A673 (cell line): ENCODE data around the gene ZNF709. TPM values are rescaled to one million over a fixed set of nuclear protein-coding genes. Genes with fewer than 3 reads are reported as not detected.

Experiments
- BruUV-seq: library from RNA; stranded (reverse); fragments of 400-500 nt; replicated peaks from 2 replicates; lab custom pipeline; 2021; lab: Mats Ljungman, UMichigan
- CTCF ChIA-PET: fragments of 300-600 bp; sonication (Branson Sonifier 250); formaldehyde crosslinking; loops from one replicate; lab custom pipeline; 2022; ENCODE audit warnings: antibody characterized with exemption; lab: Charles Lee
- POLR2A ChIA-PET: fragments of 300-600 bp; sonication (Branson Sonifier 250); formaldehyde crosslinking; loops from one replicate; lab custom pipeline; 2022; ENCODE audit warnings: antibody characterized with exemption; ENCODE audit not compliant: low non-redundant PET; lab: Charles Lee
- DNase-seq: peaks from one replicate; pipeline ENCODE4 v3.0.0-alpha.2; 2015; ENCODE audit warnings: low spot score
- H3K27ac ChIP-seq: fragments of 200-600 bp; sonication (generic); 2 replicates; pipeline ENCODE4 v1.5.1; 2016; ENCODE audit warnings: mixed run types, low read depth, mild to moderate bottlenecking, mixed read lengths, antibody characterized with exemption, low read length; ENCODE audit not compliant: poor library complexity, severe bottlenecking
- H3K27me3 ChIP-seq: fragments of 200-600 bp; sonication (generic); replicated peaks from 2 replicates; pipeline ENCODE4 v1.6.1; 2017; ENCODE audit warnings: mixed run types, low read depth, mild to moderate bottlenecking, mixed read lengths, antibody characterized with exemption, low read length; ENCODE audit not compliant: insufficient read depth, poor library complexity
- H3K36me3 ChIP-seq: fragments of 200-600 bp; sonication (generic); 2 replicates; pipeline ENCODE4 v1.6.1; 2016; ENCODE audit warnings: mixed run types, mild to moderate bottlenecking, mixed read lengths, antibody characterized with exemption, low read length; ENCODE audit not compliant: insufficient read depth, poor library complexity, severe bottlenecking
- H3K4me1 ChIP-seq: fragments of 200-600 bp; sonication (generic); 2 replicates; pipeline ENCODE4 v1.6.1; 2017; ENCODE audit warnings: mixed run types, mild to moderate bottlenecking, mixed read lengths, antibody characterized with exemption, low read length; ENCODE audit not compliant: insufficient read depth, poor library complexity, severe bottlenecking
- H3K4me3 ChIP-seq: fragments of 200-600 bp; sonication (generic); 2 replicates; pipeline ENCODE4 v1.5.1; 2016; ENCODE audit warnings: low read depth, mixed run types, mild to moderate bottlenecking, mixed read lengths, low read length; ENCODE audit not compliant: poor library complexity, severe bottlenecking
- H3K9me3 ChIP-seq: fragments of 200-600 bp; sonication (generic); 2 replicates; pipeline ENCODE4 v1.6.1; 2016; ENCODE audit warnings: mixed run types, low read depth, mild to moderate bottlenecking, mixed read lengths, antibody characterized with exemption, low read length; ENCODE audit not compliant: poor library complexity, severe bottlenecking
- EZH2 ChIP-seq: fragments of 200-600 bp; sonication (generic); IDR thresholded peaks from 2 replicates; pipeline ENCODE4 v1.6.1; 2017; ENCODE audit warnings: borderline replicate concordance, low read depth, mild to moderate bottlenecking, mixed read lengths, antibody characterized with exemption, low read length; ENCODE audit not compliant: poor library complexity, severe bottlenecking
- intact Hi-C: fragments of 100-400 bp; cut with micrococcal nuclease; formaldehyde crosslinking; loops from one replicate; pipeline ENCODE4 v1.10.0; 2022; ENCODE audit not compliant: unreplicated experiment
- total RNA-seq: library from RNA; stranded (reverse); gene quantifications from 2 replicates; pipeline ENCODE4 v1.2.3, GENCODE V29; 2021
- TF ChIP-seq, protein P1 (sequence below): fragments of 300-800, 200-600 bp; sonication (generic); conservative IDR thresholded peaks from 2 replicates; pipeline ENCODE4 v1.5.1; 2017; ENCODE audit warnings: low read depth, mild to moderate bottlenecking, antibody characterized with exemption, low read length, moderate library complexity, mixed read lengths

ZNF709 gene
- total RNA-seq, 1 experiment from 2014 or later, result 3.6 TPM

DNA sequence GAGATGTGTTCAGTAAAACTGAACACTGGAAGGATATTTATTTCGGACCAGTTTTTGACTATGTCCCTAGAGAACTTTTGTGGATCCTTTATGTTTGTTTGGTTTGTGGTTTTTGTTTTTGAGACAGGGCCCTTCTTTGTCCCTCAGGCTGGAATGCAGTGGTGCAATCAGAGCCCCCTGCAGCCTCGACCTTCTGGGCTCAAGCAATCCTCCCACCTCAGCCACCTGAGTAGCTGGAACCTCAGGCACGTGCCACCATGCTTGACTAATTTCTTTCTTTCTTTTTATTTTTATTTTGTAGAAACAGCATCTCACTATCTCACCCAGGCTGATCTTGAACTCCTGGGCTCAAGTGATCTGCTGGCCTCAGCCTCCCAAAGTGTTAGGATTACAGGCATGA lies 955 bp upstream of the ZNF709 start:
- no peak overlapping the region for H3K4me3 ChIP-seq
- ChIA-PET CTCF (no interaction called here), POLR2A (no interaction called here)
- no peak for DNase-seq
- intact Hi-C loops, result no loop called here
- TF ChIP-seq, protein P1, sequence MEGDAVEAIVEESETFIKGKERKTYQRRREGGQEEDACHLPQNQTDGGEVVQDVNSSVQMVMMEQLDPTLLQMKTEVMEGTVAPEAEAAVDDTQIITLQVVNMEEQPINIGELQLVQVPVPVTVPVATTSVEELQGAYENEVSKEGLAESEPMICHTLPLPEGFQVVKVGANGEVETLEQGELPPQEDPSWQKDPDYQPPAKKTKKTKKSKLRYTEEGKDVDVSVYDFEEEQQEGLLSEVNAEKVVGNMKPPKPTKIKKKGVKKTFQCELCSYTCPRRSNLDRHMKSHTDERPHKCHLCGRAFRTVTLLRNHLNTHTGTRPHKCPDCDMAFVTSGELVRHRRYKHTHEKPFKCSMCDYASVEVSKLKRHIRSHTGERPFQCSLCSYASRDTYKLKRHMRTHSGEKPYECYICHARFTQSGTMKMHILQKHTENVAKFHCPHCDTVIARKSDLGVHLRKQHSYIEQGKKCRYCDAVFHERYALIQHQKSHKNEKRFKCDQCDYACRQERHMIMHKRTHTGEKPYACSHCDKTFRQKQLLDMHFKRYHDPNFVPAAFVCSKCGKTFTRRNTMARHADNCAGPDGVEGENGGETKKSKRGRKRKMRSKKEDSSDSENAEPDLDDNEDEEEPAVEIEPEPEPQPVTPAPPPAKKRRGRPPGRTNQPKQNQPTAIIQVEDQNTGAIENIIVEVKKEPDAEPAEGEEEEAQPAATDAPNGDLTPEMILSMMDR, result no peak
- no peak for TF ChIP-seq EZH2
- no peaks in the 10 kb centered on the region for H3K9me3 ChIP-seq
- BruUV-seq, result no TSS peak
- no peaks in the 10 kb centered on the region for H3K4me1 ChIP-seq
- no peaks in the 10 kb centered on the region for H3K36me3 ChIP-seq
- no peak overlapping the region for H3K27ac ChIP-seq
- no peaks in the 10 kb centered on the region for H3K27me3 ChIP-seq

DNA sequence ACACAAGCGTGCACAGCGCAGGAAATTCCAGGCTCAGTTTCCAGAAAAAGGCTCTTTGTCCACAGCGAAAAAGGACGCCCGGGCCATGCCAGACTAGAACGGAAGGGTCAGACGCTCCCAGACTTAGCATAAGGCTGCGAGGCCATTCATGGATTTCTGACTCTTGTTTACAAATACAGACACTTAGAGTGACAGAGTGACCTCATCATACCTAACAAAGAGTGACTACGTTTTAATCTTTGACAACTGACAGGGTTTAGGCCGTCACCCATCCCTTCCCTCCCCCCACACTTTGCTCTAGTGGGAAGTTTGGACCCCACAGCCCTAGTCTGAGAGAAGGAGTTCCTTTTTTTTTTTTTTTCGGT lies 418 bp upstream of the ZNF709 start:
- Histone ChIP-seq H3K27me3 (no peaks in the 10 kb centered on the region), H3K4me1 (no peaks in the 10 kb centered on the region), H3K9me3 (no peaks in the 10 kb centered on the region), H3K27ac (no peak overlapping the region), H3K4me3 (peak overlapping the region; percentile 92), H3K36me3 (no peaks in the 10 kb centered on the region)
- no peak for DNase-seq
- CTCF ChIA-PET, result no interaction called here
- POLR2A ChIA-PET, result no interaction called here
- no TSS peak for BruUV-seq
- intact Hi-C loops, result no loop called here
- TF ChIP-seq EZH2, result no peak
- TF ChIP-seq, protein P1, result no peak

DNA sequence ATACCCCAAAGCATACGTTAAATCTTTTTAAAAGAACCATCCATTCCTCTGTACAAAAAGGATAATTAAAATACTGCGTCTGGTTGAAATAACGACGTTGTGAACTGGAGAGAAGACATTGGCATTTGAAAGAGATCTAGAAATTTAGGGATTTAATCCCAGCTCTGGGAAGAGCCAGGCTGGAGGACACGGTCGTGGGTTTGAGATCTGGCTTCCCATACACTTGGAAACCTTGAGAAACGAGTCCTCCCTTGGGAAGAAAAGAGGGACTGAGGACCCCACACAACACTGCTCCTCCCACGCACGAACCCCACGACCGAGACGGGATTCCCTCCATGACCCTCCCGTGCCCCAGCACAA lies 625 bp downstream of the ZNF709 start:
- H3K4me1 ChIP-seq, result no peaks in the 10 kb centered on the region
- H3K27ac ChIP-seq, result peak overlapping the region; percentile 72
- no peak for DNase-seq
- intact Hi-C loops, result no loop called here
- POLR2A ChIA-PET, result no interaction called here
- no peaks in the 10 kb centered on the region for H3K36me3 ChIP-seq
- no peaks in the 10 kb centered on the region for H3K9me3 ChIP-seq
- TF ChIP-seq, protein P1, result no peak
- TF ChIP-seq EZH2, result no peak
- H3K27me3 ChIP-seq, result no peaks in the 10 kb centered on the region
- CTCF ChIA-PET, result no interaction called here
- peak overlapping the region; percentile 92 for H3K4me3 ChIP-seq
- BruUV-seq, result no TSS peak
